Neural progenitor cell (in vitro differentiated cells): ENCODE data around the gene TBCD.

Experiments used
- EZH2phosphoT487 ChIP-seq: fragments of 200-600 bp; sonication (generic); IDR thresholded peaks from 2 replicates; pipeline ENCODE4 v1.6.1; 2017; ENCODE audit warnings: antibody characterized with exemption
- TF ChIP-seq, protein P1 (sequence below): fragments of 200-600 bp; sonication (generic); IDR thresholded peaks from 2 replicates; pipeline ENCODE4 v1.5.1; 2017; ENCODE audit warnings: antibody characterized with exemption, mild to moderate bottlenecking

DNA sequence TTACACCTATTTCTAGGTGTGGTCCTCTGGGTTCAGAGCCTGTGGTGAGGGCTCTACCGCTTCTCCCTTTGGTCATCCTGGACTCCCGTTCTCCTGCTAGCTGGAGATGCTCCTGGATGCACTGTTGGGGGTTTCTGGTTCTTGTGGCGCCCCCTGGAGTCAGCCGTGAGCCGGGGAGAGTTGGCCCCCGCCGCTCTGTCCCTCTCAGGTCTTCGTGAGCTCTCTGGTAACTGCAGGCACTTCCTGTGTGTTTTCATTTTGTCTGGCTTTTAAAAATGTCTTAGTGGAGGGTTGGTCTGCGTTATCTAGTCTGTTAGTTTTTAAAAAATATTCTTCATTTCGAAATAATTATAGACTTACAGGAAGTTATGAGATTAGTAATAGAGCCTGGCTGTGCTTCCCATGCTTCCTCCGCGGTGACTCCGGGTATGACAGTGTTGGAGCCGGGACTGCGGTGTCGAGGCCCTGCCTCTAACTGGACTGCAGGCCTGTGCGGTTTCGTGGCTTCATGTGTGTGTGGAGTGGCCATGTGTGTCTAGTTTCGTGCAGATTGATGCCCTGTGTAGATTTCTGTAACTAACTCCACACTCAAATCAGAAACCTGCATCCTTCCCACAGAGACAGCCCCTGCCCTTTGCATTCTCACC lies 166.0 kb downstream of the TBCD start:
- TF ChIP-seq, protein P1, sequence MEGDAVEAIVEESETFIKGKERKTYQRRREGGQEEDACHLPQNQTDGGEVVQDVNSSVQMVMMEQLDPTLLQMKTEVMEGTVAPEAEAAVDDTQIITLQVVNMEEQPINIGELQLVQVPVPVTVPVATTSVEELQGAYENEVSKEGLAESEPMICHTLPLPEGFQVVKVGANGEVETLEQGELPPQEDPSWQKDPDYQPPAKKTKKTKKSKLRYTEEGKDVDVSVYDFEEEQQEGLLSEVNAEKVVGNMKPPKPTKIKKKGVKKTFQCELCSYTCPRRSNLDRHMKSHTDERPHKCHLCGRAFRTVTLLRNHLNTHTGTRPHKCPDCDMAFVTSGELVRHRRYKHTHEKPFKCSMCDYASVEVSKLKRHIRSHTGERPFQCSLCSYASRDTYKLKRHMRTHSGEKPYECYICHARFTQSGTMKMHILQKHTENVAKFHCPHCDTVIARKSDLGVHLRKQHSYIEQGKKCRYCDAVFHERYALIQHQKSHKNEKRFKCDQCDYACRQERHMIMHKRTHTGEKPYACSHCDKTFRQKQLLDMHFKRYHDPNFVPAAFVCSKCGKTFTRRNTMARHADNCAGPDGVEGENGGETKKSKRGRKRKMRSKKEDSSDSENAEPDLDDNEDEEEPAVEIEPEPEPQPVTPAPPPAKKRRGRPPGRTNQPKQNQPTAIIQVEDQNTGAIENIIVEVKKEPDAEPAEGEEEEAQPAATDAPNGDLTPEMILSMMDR: peak; percentile 42
- no peak for TF ChIP-seq EZH2phosphoT487
